RPMI7951 (cell line): Measurements from ENCODE around the gene ERN1. TPM values are rescaled to one million over a fixed set of nuclear protein-coding genes. Genes with fewer than 3 reads are reported as not detected.

ENCODE experiments used
- total RNA-seq: library from RNA; depleted of rRNA; stranded (reverse); fragments of >200 nt; shearing (Covaris generic); gene quantifications from 2 replicates; pipeline ENCODE4 v1.2.3, GENCODE V29; 2014; rRNA removed

The ERN1 gene
- total RNA-seq, 1 experiment from 2014 or later, result 3.4 TPM

Other genes starting within 250 kb of the ERN1 start
- gene GH2, start 248.2 kb downstream of the ERN1 start, total RNA-seq, result not detected in 2 replicates
- not detected in 2 replicates for gene CSH1, start 233.6 kb downstream of the ERN1 start, total RNA-seq
- gene CSHL1, start 218.9 kb downstream of the ERN1 start, total RNA-seq, result not detected in 2 replicates
- not detected in 2 replicates for gene GH1, start 211.3 kb downstream of the ERN1 start, total RNA-seq
- 0.20 TPM in 1 of 2 replicates, not detected in the other for gene CD79B, start 197.8 kb downstream of the ERN1 start, total RNA-seq
- gene SCN4A, start 157.2 kb downstream of the ERN1 start, total RNA-seq, result not detected in 2 replicates
- gene PRR29, start 131.8 kb downstream of the ERN1 start, total RNA-seq, result not detected in 2 replicates
- gene ICAM2, start 109.5 kb downstream of the ERN1 start, total RNA-seq, result not detected in 2 replicates
- gene TEX2, start 133.1 kb upstream of the ERN1 start, total RNA-seq, result 13.4 and 16.7 TPM in 2 replicates